Stimulated activated naive CD8-positive, alpha-beta T cell treated with anti-CD3 and anti-CD28 coated beads, Interleukin-15, amount 100 ng/mL, for 72 hours (primary cell): Measurements from ENCODE around the gene SC5D.

Experiments
- ATAC-seq: fragments of 150-1000 bp; cut with Tn5 transposase; 2 replicates; pipeline ENCODE4 v1.10.0; 2021; ENCODE audit warnings: mild to moderate bottlenecking, moderate library complexity
- DNase-seq, 2 donors: peaks; one replicate each; pipeline ENCODE4 v3.0.0; 2021 to 2022
- H3K27ac Mint-ChIP-seq, 2 donors: one replicate each; pipeline ENCODE4 v1.8.0; 2022; ENCODE audit warnings: mild to moderate bottlenecking in 2 of 2, mixed read lengths in 2 of 2, moderate library complexity in 2 of 2
- H3K27me3 Mint-ChIP-seq: one replicate; pipeline ENCODE4 v1.8.0; 2022; ENCODE audit warnings: mixed read lengths
- H3K4me1 Mint-ChIP-seq: one replicate; pipeline ENCODE4 v1.8.0; 2022; ENCODE audit warnings: mild to moderate bottlenecking, mixed read lengths
- H3K4me3 Mint-ChIP-seq, 2 donors: one replicate each; pipeline ENCODE4 v1.8.0; 2022; ENCODE audit warnings: mild to moderate bottlenecking in 2 of 2, mixed read lengths in 2 of 2, moderate library complexity in 1 of 2
- H3K9me3 Mint-ChIP-seq, 2 donors: one replicate each; pipeline ENCODE4 v1.8.0; 2022; ENCODE audit warnings: mixed read lengths in 2 of 2

The SC5D gene

GRCh38 chr11:121334973-121335710, 42.6 kb downstream of the SC5D start:
- Mint-ChIP-seq H3K4me3 (no peak overlapping the region), H3K9me3 (no peaks in the 10 kb centered on the region), H3K27me3 (no peaks in the 10 kb centered on the region), H3K4me1 (peaks cover 31% of the 10 kb centered on the region), H3K27ac (no peak overlapping the region)
- DNase-seq (no peak), ATAC-seq (no peak)

GRCh38 chr11:121336279-121336937, 43.8 kb downstream of the SC5D start:
- no peak for ATAC-seq

GRCh38 chr11:121337078-121337477, 44.5 kb downstream of the SC5D start:
- ATAC-seq (peak; percentile 88), DNase-seq (peak in 1 of 2 donors; percentile 41)
- Mint-ChIP-seq H3K27me3 (no peaks in the 10 kb centered on the region), H3K27ac (no peak overlapping the region), H3K9me3 (no peaks in the 10 kb centered on the region), H3K4me3 (no peak overlapping the region), H3K4me1 (peaks cover 45% of the 10 kb centered on the region)

More at GRCh38 chr11:121336279-121336937, 43.8 kb downstream of the SC5D start:
- no peak overlapping the region for H3K27ac Mint-ChIP-seq
- no peaks in the 10 kb centered on the region for H3K27me3 Mint-ChIP-seq
- DNase-seq: no peak
- H3K9me3 Mint-ChIP-seq: no peaks in the 10 kb centered on the region
- no peak overlapping the region for H3K4me3 Mint-ChIP-seq
- peaks cover 41% of the 10 kb centered on the region for H3K4me1 Mint-ChIP-seq

GRCh38 chr11:121337740-121338272, 45.2 kb downstream of the SC5D start:
- ATAC-seq (no peak), DNase-seq (no peak)
- peaks cover 52% of the 10 kb centered on the region for H3K4me1 Mint-ChIP-seq
- no peak overlapping the region for H3K27ac Mint-ChIP-seq
- H3K27me3 Mint-ChIP-seq: no peaks in the 10 kb centered on the region
- no peaks in the 10 kb centered on the region for H3K9me3 Mint-ChIP-seq
- no peak overlapping the region for H3K4me3 Mint-ChIP-seq

DNA sequence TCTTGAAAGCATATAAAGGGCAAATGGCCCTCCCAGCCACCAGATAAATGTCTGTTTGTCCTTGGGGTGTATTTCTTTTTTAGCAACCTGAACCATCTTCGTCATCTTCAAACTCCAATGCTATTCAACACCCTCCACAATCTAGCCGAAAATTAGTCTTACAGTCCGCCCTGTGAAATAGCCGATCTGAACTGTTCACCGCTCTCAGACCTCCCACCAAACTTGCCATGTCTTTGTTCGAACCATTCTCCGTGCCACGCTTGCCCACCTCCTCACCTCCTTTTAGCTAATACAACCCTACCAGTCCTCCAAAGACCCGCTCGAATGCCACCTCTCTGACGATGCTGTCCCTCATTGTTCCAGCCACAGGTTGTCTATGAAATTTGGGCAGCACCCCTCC, 46.0 kb downstream of the SC5D start:
- H3K9me3 Mint-ChIP-seq: no peaks in the 10 kb centered on the region
- ATAC-seq: no peak
- H3K27ac Mint-ChIP-seq: no peak overlapping the region
- H3K4me3 Mint-ChIP-seq: no peak overlapping the region
- DNase-seq: no peak
- peaks cover 54% of the 10 kb centered on the region for H3K4me1 Mint-ChIP-seq
- no peaks in the 10 kb centered on the region for H3K27me3 Mint-ChIP-seq

DNA sequence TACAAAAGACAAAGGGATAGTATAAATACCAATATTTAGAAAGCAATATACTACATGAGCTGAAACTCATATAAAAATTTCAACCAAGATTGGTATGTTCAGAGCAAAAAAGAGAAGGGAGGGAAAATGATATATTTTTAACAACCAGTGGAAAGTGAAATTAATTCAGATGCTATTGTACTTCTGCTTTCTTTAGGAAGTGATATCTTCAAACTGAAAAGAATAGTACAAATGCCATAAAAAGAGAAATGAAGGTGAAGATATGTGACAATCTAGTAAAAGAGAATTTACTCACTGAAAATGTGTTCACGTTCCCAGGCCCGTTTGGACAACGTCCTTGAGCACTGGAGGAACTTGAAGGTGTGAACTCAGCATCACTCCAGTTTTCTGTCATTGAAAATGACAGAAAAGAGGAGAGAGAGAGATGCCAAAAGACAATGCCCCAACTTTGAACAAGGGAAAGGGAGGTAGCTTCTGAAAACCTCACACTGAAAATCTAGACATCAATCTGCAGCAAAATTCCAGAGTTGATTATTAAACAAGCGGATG, 47.5 kb downstream of the SC5D start:
- no peak overlapping the region for H3K27ac Mint-ChIP-seq
- H3K4me1 Mint-ChIP-seq: peaks cover 54% of the 10 kb centered on the region
- ATAC-seq (no peak), DNase-seq (no peak)
- H3K27me3 Mint-ChIP-seq: no peaks in the 10 kb centered on the region
- no peak overlapping the region for H3K4me3 Mint-ChIP-seq
- H3K9me3 Mint-ChIP-seq: no peaks in the 10 kb centered on the region

DNA sequence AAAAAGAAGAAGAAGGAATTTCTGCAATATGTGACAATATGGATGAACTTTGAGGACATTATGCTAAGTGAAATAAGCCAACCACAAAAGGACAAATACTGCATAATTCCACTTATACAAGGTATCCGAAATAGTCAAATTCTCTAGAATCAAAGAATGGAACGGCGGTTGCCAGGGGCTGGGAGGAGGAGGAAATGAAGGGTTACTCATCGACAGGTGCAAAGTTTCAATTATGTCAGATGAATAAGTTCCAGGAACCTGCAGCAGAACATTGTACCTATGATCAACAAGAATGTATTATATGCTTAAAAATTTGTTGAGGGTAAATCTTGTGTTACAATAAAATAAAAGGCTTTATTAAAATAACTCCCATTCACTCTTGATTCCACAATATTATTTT, 49.0 kb downstream of the SC5D start:
- DNase-seq: no peak
- peak overlapping the region; percentile 36 to 39 for H3K4me3 Mint-ChIP-seq
- no peak overlapping the region for H3K27ac Mint-ChIP-seq

GRCh38 chr11:121344824-121345223, 52.3 kb downstream of the SC5D start:
- Mint-ChIP-seq H3K27ac (no peak overlapping the region), H3K9me3 (no peaks in the 10 kb centered on the region), H3K4me3 (no peak overlapping the region), H3K27me3 (no peaks in the 10 kb centered on the region), H3K4me1 (peaks cover 26% of the 10 kb centered on the region)
- no peak for ATAC-seq
- no peak for DNase-seq

More for the DNA sequence above, 49.0 kb downstream of the SC5D start:
- no peaks in the 10 kb centered on the region for H3K27me3 Mint-ChIP-seq
- peak; percentile 56 for ATAC-seq
- H3K4me1 Mint-ChIP-seq: peaks cover 45% of the 10 kb centered on the region
- no peaks in the 10 kb centered on the region for H3K9me3 Mint-ChIP-seq

DNA sequence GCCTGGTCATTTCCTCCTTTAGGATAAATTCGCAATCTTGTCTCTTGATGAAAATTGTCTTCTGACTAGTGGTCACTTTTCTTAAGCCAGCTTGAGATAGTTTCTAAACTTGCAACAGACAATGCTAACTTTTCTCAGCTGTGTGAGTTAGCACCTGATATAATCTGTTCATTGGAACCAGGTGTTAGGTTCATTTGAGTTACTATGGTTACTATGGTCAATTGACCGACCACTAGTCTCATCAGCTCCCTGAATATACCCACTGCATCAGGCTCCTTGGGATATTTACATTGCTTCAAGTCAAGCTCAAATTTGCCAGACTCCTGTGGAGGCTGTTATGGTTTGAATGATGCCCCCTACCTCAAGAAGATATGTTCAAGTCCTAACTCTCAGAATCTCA, 54.5 kb downstream of the SC5D start:
- H3K4me3 Mint-ChIP-seq: no peak overlapping the region
- no peak for DNase-seq
- peaks cover 8% of the 10 kb centered on the region for H3K4me1 Mint-ChIP-seq
- H3K27me3 Mint-ChIP-seq: no peaks in the 10 kb centered on the region
- no peak overlapping the region for H3K27ac Mint-ChIP-seq
- no peak for ATAC-seq
- no peaks in the 10 kb centered on the region for H3K9me3 Mint-ChIP-seq

DNA sequence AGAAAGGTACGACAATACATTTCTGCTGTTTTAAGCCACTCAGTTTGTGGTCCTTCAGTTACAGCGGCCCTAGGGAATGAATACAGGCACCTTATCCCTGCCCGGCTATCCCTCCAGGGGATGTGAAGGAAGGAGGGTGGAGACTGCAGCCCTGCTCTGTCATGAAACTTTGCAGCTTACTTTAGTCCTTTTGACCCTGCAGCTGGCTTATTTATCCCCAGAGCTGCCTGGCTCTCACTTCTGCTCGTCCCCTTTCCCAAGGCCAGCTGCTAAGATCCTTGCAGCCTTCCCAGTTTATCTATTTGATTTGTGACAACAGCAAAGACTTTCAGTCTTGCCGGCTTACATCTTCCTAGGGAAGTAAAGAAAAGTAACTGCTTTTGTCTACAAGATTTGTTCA, 55.2 kb downstream of the SC5D start:
- no peaks in the 10 kb centered on the region for H3K27me3 Mint-ChIP-seq
- ATAC-seq: no peak
- H3K4me1 Mint-ChIP-seq: peaks cover 1% of the 10 kb centered on the region
- DNase-seq: no peak
- no peak overlapping the region for H3K27ac Mint-ChIP-seq
- no peak overlapping the region for H3K4me3 Mint-ChIP-seq
- H3K9me3 Mint-ChIP-seq: no peaks in the 10 kb centered on the region

DNA sequence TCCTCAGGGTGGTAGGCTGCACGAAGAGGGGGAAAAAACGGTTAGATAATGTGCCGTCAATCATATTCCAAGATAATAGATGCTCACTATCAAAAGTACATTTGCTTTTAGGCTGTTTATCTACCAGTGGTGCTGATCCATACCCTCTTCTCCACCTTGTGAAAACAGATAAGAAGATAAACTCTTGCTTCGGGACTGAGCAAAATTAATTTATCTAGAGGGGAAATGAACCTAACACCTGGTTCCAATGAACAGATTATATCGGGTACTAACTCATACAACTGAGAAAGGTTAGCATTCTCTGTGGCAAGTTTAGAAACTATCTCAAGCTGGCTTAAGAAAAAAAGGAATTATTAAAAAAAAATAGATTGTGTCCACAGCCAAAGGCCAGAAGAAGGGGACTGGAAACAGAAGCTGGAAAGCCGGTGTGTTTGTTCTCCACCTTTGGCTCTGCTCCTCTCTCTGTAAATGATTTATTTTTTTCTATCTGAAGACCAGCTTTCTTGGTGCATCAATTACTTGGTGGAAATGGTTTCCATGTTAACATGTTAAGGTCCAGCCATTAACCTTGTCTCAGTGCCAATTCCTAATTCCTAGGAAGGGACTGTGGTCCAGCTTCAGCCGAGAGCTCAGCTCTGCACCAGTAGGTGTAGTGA, 55.8 kb downstream of the SC5D start:
- H3K4me3 Mint-ChIP-seq: no peak overlapping the region
- H3K4me1 Mint-ChIP-seq: no peaks in the 10 kb centered on the region
- DNase-seq (no peak), ATAC-seq (no peak)
- H3K27me3 Mint-ChIP-seq: no peaks in the 10 kb centered on the region
- no peak overlapping the region for H3K27ac Mint-ChIP-seq
- no peaks in the 10 kb centered on the region for H3K9me3 Mint-ChIP-seq

DNA sequence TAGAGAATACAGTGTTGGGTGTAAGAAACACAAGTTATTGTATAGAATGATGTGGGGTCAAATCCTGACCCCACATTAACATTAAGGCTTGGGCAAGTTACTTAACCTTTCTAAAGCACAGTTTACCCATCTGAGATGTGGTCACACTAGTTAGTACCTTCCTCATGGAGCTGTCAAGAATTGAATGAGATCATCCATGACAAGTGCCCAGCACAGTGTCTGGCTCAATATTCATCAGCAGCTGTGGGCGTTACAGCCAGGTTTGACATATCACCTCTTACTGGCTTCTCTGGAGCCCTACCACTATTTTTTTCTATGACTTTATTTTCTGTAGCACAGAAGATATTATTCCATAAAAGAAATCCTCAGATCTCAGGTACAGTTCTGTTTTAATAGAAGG, 57.2 kb downstream of the SC5D start:
- Mint-ChIP-seq H3K27me3 (no peaks in the 10 kb centered on the region), H3K9me3 (no peaks in the 10 kb centered on the region), H3K4me1 (no peaks in the 10 kb centered on the region), H3K4me3 (no peak overlapping the region), H3K27ac (no peak overlapping the region)
- ATAC-seq: no peak
- no peak for DNase-seq

DNA sequence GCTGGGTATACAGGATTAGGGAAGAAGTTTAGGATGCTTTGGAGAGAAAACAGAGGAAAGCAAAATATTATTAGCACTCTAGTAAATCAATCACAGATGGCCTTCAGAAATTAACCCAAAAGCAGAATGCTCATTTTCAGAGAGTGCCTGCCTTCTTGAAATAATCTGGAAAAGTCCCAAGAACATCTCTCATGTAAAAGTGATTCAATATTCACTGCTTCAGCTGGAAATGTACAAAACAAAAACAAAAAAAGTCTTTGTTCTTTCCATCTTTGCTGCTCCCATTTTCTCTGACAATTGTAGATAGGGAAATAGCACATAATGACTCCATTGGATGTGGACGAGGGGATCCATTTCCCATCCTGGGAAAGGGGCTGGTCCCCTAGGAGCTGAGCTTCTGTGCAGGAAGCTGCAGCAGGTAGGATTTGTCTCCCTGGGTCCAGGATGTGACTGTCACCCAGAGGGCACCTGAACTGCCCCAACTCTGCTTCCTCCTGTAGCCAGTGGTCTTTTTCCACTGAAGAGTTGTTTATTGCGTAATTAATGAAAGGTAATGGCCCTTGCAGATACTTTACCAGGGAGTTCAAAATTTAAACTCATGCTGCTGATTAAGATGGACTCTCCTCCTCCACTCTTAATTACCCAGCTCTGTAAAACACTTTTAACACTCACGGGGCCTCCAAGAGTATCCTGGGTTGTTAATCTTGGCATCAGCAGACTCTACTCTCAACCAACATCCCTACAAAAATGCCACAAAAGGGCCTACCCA, 57.9 kb downstream of the SC5D start:
- H3K27ac Mint-ChIP-seq: no peak overlapping the region
- no peaks in the 10 kb centered on the region for H3K27me3 Mint-ChIP-seq
- no peaks in the 10 kb centered on the region for H3K4me1 Mint-ChIP-seq
- H3K9me3 Mint-ChIP-seq: no peaks in the 10 kb centered on the region
- ATAC-seq (no peak), DNase-seq (no peak)
- no peak overlapping the region for H3K4me3 Mint-ChIP-seq

- H3K27me3 Mint-ChIP-seq: no peaks in the 10 kb centered on the region
Measured at GRCh38 chr11:121351083-121351630, 58.6 kb downstream of the SC5D start.

More at GRCh38 chr11:121351083-121351630, 58.6 kb downstream of the SC5D start:
- H3K27ac Mint-ChIP-seq: no peak overlapping the region
- no peaks in the 10 kb centered on the region for H3K9me3 Mint-ChIP-seq
- no peak overlapping the region for H3K4me3 Mint-ChIP-seq
- no peaks in the 10 kb centered on the region for H3K4me1 Mint-ChIP-seq
- DNase-seq (no peak), ATAC-seq (no peak)
